GM08714 (cell line): Measurements from ENCODE around the gene KCNG4.
"Not testable (repeated sequence)": the region's sequence is repeated elsewhere in the genome, so short reads cannot be mapped to it uniquely, and the experiment has no call there.

ENCODE experiments used
- H3K4me3 ChIP-seq: fragments of 200-500 bp; sonication (Bioruptor generic); 2 replicates; pipeline ENCODE4 v1.5.1; 2014; ENCODE audit warnings: mild to moderate bottlenecking, low read length, inconsistent platforms
- ZNF274 ChIP-seq: IDR thresholded peaks from 2 replicates; pipeline ENCODE4 v1.6.1; 2012; ENCODE audit warnings: mild to moderate bottlenecking, low read depth, low read length

Gene KCNG4

GRCh38 chr16:84234321-84235241 lies 5.2 kb downstream of the KCNG4 start:
- H3K4me3 ChIP-seq: no peak overlapping the region
- no peak for TF ChIP-seq ZNF274

- TF ChIP-seq ZNF274: no peak
- H3K4me3 ChIP-seq: no peak overlapping the region
Measured at GRCh38 chr16:84233748-84234147, 6.1 kb downstream of the KCNG4 start.

- no peak overlapping the region for H3K4me3 ChIP-seq
- TF ChIP-seq ZNF274: no peak
Measured at GRCh38 chr16:84232969-84233368, 6.8 kb downstream of the KCNG4 start.

DNA sequence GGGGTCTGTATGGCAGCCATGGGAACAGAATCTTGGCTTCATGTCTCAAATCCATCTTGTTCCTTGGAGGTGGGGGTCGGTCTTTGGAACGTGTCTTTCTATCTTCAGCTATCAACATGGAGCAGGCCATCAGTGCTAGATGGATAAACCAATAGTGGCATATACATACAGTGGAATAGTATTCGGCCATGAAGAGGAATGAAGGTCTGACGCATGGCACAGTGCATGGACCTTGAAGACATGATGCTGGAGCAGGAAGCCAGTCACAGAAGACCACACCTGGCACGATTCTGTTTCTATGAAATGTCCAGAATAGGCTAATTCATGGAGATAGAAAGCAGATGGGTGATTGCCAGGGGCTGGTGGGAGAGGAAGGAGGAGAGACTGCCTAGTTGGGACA lies 7.8 kb downstream of the KCNG4 start:
- TF ChIP-seq ZNF274: no peak
- H3K4me3 ChIP-seq: no peak overlapping the region

DNA sequence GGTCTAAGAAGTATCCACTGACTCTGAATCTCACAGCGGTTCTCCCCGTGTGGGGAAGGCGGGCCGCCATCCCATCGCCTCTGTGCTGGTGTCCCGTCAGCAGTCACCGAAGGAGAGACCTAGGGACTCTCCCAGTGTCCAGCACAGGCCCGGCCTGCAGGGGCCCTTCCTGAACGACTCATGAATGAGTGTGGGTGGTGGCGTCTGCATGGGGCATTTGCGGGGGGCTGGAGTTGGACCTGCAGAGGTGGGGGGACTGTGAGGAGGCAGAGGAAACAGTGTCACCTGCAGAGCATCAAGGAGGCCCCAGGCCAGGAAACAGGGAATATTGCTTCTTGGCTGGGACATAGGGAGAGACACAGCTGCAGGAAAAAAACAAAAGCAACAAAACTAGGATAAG lies 10.3 kb downstream of the KCNG4 start:
- H3K4me3 ChIP-seq: no peak overlapping the region
- no peak for TF ChIP-seq ZNF274

- no peak overlapping the region for H3K4me3 ChIP-seq
- no peak for TF ChIP-seq ZNF274
Measured at GRCh38 chr16:84228256-84228838, 11.5 kb downstream of the KCNG4 start.

GRCh38 chr16:84227548-84227947 lies 12.3 kb downstream of the KCNG4 start:
- TF ChIP-seq ZNF274: no peak
- H3K4me3 ChIP-seq: no peak overlapping the region

DNA sequence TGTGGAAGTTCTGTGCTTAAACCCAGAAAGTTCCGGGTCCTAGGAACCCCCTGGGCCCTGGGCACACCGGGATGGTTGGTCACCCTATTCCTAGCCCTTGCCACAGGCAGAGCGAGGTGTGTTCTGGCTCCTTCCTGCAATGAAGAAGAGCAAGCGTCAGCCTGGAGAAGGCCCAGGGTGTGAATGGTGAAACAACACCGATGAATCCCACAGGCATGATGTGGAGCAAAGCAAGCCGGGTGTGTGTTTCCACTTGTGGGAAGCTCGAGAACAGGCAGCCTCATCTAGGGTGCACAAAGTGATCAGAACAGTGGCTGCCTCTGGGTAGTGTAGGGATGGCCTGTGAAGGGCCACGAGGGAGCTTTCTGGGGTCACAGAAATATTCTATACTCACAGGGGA lies 13.8 kb downstream of the KCNG4 start:
- TF ChIP-seq ZNF274: no peak
- H3K4me3 ChIP-seq: no peak overlapping the region

DNA sequence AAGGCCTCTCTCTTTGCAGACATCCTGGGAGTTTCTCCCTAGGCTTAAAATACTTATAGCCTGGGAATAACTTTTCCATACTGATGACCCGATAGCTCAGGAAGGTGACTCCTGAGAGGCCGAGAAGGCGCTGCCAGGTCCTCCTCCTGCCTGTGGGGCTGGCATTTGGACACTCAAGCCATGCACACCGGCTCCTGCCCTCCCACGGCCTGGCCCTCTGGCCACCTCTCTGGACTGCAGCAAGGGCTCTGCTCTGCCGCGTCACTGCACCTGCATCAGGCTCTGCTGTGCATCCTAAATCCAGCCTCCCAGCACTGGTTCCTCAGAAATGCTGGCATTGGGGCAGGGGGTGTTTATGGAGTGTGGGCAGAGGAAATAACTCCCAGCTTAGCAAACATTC lies 14.2 kb downstream of the KCNG4 start:
- no peak overlapping the region for H3K4me3 ChIP-seq
- TF ChIP-seq ZNF274: no peak

DNA sequence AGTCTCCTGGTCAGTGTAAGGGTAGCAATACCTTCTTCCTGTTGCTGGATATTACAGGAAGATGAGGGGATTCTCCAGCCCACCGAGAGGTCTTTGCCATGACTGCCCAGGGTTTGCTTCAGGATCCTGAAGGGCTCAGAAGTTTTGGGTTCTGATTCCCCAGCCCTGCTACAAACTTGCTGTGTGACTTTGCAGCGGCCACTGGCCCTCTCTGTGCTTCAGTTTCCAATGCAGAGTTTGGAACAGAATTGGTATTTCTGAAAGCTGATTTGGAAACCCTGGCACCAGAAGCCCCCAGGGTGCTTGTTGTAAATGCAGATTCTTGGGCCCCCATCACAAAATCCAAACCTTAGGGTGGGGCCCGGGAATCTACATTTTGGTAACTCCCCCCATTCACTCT lies 14.7 kb downstream of the KCNG4 start:
- H3K4me3 ChIP-seq: no peak overlapping the region

DNA sequence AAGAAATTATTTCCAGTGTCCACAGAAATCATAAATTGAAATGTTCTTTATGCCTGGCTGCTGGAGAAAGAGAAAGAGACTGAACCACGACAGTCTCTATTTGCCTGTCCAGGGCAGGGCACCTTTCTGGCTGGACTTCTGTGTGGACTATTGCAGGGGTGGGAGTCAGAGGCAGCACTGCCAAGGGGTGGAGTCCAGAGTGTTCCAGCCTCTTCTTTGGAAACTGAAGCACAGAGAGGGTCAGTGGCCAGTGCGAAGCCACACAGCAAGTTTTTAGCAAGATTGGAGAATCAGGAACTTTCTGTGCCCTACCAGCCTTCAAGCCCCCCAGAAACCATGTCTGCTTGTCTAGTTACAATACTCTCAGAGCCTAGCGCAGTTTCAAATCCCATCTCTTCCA lies 15.3 kb downstream of the KCNG4 start:
- no peak overlapping the region for H3K4me3 ChIP-seq
- TF ChIP-seq ZNF274: no peak

More for the DNA sequence above, 14.7 kb downstream of the KCNG4 start:
- no peak for TF ChIP-seq ZNF274

- no peak overlapping the region for H3K4me3 ChIP-seq
- no peak for TF ChIP-seq ZNF274
Measured at GRCh38 chr16:84223456-84223855, 16.4 kb downstream of the KCNG4 start.

DNA sequence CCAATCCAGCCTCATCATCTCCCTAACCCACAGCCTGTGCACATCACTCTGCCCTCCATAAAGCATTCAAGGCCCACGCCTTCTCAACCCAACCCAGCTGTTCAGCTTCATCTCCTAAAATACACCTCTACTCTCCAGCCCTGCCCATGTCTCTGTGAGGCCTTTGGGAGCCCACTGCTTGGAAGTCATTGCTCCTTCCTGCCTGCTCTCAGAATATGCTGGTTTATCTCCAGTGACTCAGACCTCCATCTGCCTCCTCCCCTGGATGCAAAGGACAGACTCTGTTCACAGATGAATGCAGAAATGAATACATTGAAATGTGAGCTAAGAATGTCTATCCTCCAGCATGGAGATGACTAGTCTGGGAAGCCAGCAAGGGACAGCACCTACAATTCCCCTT lies 19.0 kb downstream of the KCNG4 start:
- no peak overlapping the region for H3K4me3 ChIP-seq
- TF ChIP-seq ZNF274: no peak

GRCh38 chr16:84218956-84219355 lies 20.9 kb downstream of the KCNG4 start:
- no peak for TF ChIP-seq ZNF274

GRCh38 chr16:84218176-84218823 lies 21.5 kb downstream of the KCNG4 start:
- no peak for TF ChIP-seq ZNF274
- no peak overlapping the region for H3K4me3 ChIP-seq

More at GRCh38 chr16:84218956-84219355, 20.9 kb downstream of the KCNG4 start:
- H3K4me3 ChIP-seq: no peak overlapping the region

- H3K4me3 ChIP-seq: not testable (repeated sequence)
Measured at GRCh38 chr16:84216144-84216543, 23.7 kb downstream of the KCNG4 start.
